Activated CD8-positive, alpha-beta memory T cell treated with anti-CD3 and anti-CD28 coated beads, Interleukin-2, amount 50 U/mL, for 1 hour (primary cell): ENCODE data around the gene LIN37.

Source experiments
- DNase-seq: peaks from one replicate; pipeline ENCODE4 v3.0.0-alpha.2; 2020; ENCODE audit errors: extremely low read depth

Gene LIN37

GRCh38 chr19:35734889-35735288, 13.5 kb upstream of the LIN37 start:
- no peak for DNase-seq

- no peak for DNase-seq
These were observed 11.2 kb upstream of the LIN37 start for GRCh38 chr19:35736913-35737886.

DNA sequence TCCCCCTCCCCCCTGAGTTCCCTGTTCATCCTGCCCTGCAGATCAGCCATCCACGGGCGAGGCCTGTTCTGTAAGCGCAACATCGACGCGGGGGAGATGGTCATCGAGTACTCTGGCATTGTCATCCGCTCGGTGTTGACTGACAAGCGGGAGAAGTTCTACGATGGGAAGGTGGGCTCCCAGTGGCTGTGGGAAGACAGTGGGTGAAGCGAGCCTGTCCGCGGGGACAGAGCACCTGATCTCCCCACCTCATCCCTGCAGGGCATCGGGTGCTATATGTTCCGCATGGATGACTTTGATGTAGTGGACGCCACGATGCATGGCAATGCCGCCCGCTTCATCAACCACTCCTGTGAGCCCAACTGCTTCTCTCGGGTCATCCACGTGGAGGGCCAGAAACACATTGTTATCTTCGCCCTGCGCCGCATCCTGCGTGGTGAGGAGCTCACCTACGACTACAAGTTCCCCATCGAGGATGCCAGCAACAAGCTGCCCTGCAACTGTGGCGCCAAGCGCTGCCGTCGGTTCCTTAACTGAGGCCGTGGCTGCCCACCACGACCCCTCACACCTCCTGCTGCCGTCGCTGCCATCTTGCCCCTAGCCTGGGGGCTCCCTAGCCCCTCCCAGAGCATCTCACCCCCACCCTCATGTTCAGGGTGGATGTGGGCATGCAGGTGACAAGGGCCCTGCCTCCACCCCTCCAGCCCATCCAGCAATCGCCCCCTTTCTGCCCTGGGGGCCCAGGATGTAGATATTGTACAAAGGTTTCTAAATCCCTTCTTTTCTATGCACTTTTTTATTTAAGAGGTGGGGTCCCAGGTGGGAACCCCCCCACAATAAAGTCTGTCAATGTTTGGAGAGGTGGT, 10.1 kb upstream of the LIN37 start:
- no peak for DNase-seq

DNA sequence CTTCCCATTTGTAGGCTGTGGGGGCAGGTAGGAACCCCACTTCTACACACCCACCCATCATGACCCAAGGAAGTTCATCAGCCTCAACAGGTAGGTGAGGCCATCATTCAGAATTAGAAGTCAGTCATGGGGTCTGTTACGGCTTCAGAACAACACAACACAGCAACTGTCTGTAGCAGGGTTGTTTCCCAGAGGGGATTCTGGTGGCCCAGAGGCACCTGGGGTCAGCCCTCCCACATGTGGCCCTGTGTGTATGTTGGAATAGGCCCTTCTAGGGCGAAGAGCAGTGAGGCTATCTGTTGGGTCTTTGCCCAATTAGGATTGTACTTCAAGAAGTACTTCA, 9.5 kb upstream of the LIN37 start:
- no peak for DNase-seq

GRCh38 chr19:35739275-35740107, 8.9 kb upstream of the LIN37 start:
- DNase-seq: no peak

- no peak for DNase-seq
These were observed 8.3 kb upstream of the LIN37 start for GRCh38 chr19:35740108-35740422.

DNA sequence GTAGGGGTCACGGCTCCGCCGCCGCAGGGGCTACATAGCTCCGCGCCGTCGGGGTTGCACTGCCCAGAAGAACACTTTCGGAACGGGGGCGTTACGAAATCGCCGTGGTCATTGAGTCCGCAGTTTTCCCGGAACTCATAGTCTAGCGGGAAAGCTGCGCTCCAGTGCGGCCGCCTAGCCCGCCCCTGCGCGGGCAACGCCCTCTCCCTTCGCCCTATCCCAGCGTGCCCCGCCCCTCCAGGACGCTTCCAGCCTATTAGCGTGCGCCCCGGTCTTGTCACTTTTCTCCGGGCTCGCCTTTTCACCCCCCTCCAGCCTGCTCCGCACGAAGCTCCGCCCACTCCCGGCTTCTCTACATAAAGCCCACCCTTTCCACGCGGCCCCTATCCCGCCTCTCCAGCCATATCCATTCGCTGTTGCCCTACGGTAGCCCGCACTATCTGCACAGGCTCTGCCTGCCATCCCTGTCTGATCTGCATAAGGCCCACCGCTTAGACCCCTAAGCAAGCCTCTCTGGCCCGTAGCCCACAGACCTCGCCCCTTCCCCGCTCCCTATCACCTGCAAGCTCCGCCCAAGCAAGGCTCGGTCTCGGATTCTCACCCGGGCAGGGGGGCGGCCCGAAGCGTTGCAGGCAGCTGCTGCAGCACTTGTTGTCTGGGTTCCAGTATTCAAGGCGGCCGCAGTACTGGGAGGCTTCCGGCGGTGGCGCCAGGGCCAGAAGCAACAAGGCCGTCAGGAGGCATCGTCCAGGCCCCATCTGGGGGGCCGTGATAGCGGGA, 7.8 kb upstream of the LIN37 start:
- peak; percentile 91 for DNase-seq

GRCh38 chr19:35741203-35741515, 7.2 kb upstream of the LIN37 start:
- DNase-seq: no peak

GRCh38 chr19:35742121-35742724, 6.2 kb upstream of the LIN37 start, which contains the start of gene IGFLR1:
Gene IGFLR1, minus strand, starts transcription at chr19:35742452. Its CDS starts 1,272 bp downstream, at chr19:35741180.
- DNase-seq: no peak

DNA sequence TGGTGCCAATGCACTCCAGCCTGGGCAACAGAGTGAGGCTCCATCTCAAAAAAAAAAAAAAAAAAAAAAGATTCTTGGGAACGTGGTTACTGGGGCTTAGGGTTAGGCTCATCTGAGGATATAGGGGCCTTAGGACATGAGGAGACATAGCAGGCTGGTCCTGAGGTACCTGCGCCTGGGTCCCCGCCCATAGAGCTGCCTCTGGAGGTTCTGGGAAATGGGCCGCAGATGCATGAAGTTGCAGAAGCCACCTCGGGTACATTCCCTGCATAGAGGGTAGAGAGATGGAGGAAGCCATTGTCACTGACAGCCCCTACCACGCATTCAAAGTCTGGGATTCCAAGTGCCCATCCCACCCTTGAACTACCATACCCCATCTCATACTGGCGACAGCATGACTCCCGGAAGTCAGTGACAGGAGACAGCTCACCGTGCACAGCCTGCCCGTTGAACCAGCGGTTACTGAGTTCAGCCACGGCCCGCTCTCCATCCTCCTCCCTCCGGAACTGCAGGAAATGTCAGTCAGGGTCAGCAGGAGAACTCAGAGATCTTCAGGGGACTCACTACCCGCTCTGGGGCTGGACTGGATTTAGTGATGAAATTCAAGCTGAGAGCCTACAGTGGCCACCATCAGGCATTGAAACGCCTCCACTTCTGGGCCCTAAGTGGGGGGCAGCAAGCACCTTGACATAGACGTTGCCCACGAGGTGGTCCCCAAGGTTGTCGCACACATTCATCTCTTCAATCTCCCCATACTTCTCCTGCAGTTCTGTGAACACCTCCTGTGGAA, 4.5 kb upstream of the LIN37 start:
- no peak for DNase-seq

DNA sequence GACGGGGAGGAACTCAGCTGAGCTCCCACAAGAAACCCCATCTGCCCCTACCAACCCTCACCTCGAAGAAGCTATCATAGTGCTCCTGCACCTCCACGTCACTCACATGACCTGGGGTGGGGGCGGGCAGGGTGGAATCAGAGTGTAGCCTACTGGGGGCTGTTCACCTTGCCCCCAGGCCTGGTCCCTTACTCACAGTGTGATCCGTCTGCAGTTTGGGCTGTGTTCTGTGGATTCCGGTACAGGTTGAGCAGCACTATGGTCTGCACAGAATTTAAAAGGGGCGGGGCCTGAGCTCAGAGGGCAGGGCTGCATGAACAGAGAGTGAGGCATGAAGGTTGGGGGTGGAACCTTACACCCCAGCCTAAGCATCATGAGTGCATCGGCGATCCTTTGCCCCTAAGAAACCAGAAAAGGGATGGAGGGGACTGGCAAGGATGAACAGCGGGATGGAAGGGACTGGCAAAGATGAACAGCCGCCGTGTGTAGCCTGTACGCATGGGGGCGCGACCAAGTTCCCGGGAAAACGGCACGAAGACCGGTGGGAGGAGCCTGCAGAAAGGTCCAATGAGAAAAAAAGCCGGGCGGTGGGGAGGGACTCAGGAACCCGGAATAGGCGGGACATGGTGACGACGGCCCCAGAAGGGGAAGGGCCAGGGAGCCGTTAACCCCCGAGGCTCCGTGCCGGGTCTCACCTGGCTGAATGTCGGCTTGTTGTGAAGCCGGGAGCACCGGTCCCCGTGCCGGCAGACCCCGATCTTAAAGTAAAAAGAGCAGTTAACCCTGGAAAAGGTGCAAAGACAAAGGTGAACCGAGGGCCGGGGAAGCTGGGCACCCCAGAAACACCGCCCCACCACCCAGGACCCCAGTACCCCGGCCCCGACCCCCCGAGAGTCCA, 3.7 kb upstream of the LIN37 start:
- DNase-seq: peak; percentile 89

- peak; percentile 92 for DNase-seq
These were observed 2.9 kb upstream of the LIN37 start, which contains the start of the genes PSENEN and U2AF1L4 for GRCh38 chr19:35745328-35746086. Gene PSENEN, plus strand, starts transcription at chr19:35745651. Its CDS starts 280 bp downstream, at chr19:35745931. Gene U2AF1L4, minus strand, starts transcription at chr19:35745418. Its CDS starts 27 bp downstream, at chr19:35745391.

GRCh38 chr19:35746087-35746462, 2.3 kb upstream of the LIN37 start:
- no peak for DNase-seq

DNA sequence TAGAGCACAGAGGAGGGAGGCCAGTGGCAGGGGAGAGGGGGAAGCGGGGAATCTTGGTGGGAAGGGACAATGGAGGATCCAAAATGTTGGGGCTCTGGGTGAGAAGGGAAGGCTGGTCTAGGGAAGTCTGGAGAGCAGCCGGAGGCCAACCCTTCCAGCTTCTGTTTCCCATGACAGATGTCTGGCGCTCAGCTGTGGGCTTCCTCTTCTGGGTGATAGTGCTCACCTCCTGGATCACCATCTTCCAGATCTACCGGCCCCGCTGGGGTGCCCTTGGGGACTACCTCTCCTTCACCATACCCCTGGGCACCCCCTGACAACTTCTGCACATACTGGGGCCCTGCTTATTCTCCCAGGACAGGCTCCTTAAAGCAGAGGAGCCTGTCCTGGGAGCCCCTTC, 1.8 kb upstream of the LIN37 start:
- no peak for DNase-seq

DNA sequence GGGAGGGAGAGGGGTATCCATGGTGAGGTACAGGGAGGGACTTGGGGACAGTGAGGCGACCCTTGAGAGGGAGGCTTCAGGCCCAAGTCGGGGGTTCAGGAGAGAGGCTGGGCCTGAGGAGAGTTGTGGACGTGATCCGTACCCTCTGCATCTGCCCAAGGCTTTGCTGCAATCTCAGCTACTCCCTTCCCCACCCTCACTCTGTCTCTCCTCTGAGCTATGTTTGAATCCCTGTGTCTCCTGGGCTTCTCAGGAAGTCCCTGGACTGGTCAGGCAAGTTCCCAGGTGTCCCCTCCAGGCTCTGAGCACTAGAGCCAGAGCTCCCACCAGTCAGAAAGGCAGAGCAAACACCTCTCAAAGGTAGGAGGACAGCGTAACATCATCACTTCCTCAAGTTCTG, 1.8 kb downstream of the LIN37 start:
- no peak for DNase-seq

GRCh38 chr19:35751839-35752745, 3.7 kb downstream of the LIN37 start:
- no peak for DNase-seq

- no peak for DNase-seq
These were observed 4.5 kb downstream of the LIN37 start for GRCh38 chr19:35752746-35753350.
